Measurements from ENCODE around the gene MACROD2.

DNA sequence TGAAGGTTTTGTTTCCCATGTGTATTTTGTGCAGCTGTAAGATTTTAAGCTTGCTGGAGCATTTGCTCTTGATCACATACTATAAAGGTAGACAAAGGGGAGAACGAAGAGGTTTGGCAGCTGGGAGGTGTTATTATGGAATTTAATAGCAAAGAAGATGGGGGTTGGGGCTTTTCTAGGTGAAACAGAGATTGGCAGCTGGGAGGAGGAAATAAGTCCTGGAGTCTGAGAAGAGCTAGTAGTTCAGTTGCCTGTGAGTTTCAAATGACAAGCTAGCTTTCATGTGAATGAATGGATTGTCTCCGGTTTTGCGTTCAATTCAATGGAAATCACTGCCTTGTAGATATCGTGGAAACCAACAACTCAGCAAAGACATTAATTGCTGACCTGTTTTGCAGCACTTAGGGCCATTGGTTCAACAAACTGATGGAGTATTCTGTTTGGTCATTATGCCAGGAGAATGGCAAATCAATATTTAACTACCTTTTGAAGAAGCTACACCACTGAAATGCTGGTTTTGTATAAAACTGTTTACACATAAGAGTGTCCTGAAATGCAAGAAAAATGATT, 380.2 kb downstream of the MACROD2 start:
- no peak for TF ChIP-seq EZH2 (IDR thresholded peaks at IDR 0.05; ENCODE audit: borderline replicate concordance, insufficient read depth, low read length, poor library complexity, severe bottlenecking)
- TF ChIP-seq, protein P1, sequence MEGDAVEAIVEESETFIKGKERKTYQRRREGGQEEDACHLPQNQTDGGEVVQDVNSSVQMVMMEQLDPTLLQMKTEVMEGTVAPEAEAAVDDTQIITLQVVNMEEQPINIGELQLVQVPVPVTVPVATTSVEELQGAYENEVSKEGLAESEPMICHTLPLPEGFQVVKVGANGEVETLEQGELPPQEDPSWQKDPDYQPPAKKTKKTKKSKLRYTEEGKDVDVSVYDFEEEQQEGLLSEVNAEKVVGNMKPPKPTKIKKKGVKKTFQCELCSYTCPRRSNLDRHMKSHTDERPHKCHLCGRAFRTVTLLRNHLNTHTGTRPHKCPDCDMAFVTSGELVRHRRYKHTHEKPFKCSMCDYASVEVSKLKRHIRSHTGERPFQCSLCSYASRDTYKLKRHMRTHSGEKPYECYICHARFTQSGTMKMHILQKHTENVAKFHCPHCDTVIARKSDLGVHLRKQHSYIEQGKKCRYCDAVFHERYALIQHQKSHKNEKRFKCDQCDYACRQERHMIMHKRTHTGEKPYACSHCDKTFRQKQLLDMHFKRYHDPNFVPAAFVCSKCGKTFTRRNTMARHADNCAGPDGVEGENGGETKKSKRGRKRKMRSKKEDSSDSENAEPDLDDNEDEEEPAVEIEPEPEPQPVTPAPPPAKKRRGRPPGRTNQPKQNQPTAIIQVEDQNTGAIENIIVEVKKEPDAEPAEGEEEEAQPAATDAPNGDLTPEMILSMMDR (IDR thresholded peaks at IDR 0.05; ENCODE audit: poor library complexity, severe bottlenecking) = no peak
- TF ChIP-seq RAD21 (conservative IDR thresholded peaks at IDR 0.05) = peak; percentile 23
- peak; percentile 53 for TF ChIP-seq EP300 (conservative IDR thresholded peaks at IDR 0.05; ENCODE audit: poor library complexity, severe bottlenecking)
- TF ChIP-seq TAF1 (IDR thresholded peaks at IDR 0.05; ENCODE audit: low read depth) = no peak
- no peak for TF ChIP-seq POLR2AphosphoS5 (IDR thresholded peaks at IDR 0.05)
- no peak for TF ChIP-seq SMC3 (conservative IDR thresholded peaks at IDR 0.05; ENCODE audit: poor library complexity)
